OCI-LY7 (cell line): ENCODE results near the gene CRB2.

ENCODE experiments used
- CTCF ChIP-seq: fragments of 200-600 bp; sonication (generic); conservative IDR thresholded peaks from 2 replicates; pipeline ENCODE4 v1.5.1; 2014; ENCODE audit warnings: mild to moderate bottlenecking, antibody characterized with exemption, low read length, moderate library complexity, mixed read lengths
- EZH2phosphoT487 ChIP-seq: fragments of 200-600 bp; sonication (generic); IDR thresholded peaks from 2 replicates; pipeline ENCODE4 v1.6.1; 2018; ENCODE audit warnings: low read depth, borderline replicate concordance, mild to moderate bottlenecking, mixed run types, antibody characterized with exemption, low read length, moderate library complexity, mixed read lengths

- no peak for TF ChIP-seq CTCF
- TF ChIP-seq EZH2phosphoT487 = no peak
Observed at GRCh38 chr9:123378025-123378424, 22.0 kb downstream of the CRB2 start.
